HUES48 (cell line): ENCODE measurements around the gene ANKRD40.
A peak's percentile ranks its signal among the peaks of the same experiment; 100 is the strongest.

Experiments used
- H3K27ac ChIP-seq: one replicate; pipeline ENCODE4 v1.7.0; 2013; ENCODE audit warnings: low read depth, low read length, inconsistent platforms
- H3K27me3 ChIP-seq: 2 replicates; pipeline ENCODE4 v1.6.1; 2013; ENCODE audit warnings: mild to moderate bottlenecking, low read length; ENCODE audit not compliant: control insufficient read depth, insufficient read depth
- H3K36me3 ChIP-seq: 2 replicates; pipeline ENCODE4 v1.6.1; 2013; ENCODE audit warnings: low read length; ENCODE audit not compliant: control insufficient read depth, insufficient read depth
- H3K4me1 ChIP-seq: 2 replicates; pipeline ENCODE4 v1.6.1; 2013; ENCODE audit warnings: mild to moderate bottlenecking, low read length; ENCODE audit not compliant: control insufficient read depth, insufficient read depth
- H3K4me3 ChIP-seq: 2 replicates; pipeline ENCODE4 v1.5.1; 2013; ENCODE audit warnings: mild to moderate bottlenecking, low read depth, low read length
- H3K9ac ChIP-seq: 2 replicates; pipeline ENCODE4 v1.6.1; 2013; ENCODE audit warnings: mild to moderate bottlenecking, low read depth, low read length, moderate library complexity
- H3K9me3 ChIP-seq: 2 replicates; pipeline ENCODE4 v1.6.1; 2013; ENCODE audit warnings: low read length; ENCODE audit not compliant: control insufficient read depth, insufficient read depth

Gene ANKRD40

GRCh38 chr17:50707289-50708049 lies at the start of gene ANKRD40:
ANKRD40 (minus strand) TSS chr17:50707914; CDS start chr17:50707654, 260 bp downstream.
- peak within 1 kb of the TSS; percentile 83 for H3K9ac ChIP-seq
- H3K9me3 ChIP-seq = no peaks in the 10 kb centered on the region
- H3K4me1 ChIP-seq = peaks cover 17% of the 10 kb centered on the region
- H3K4me3 ChIP-seq = peak within 1 kb of the TSS; percentile 92
- no peaks in the 10 kb centered on the region for H3K27me3 ChIP-seq
- peaks cover 20% of the 10 kb centered on the region; the same call in 1 of the 2 replicates for H3K36me3 ChIP-seq
- peak within 1 kb of the TSS; percentile 86 for H3K27ac ChIP-seq

- Histone ChIP-seq H3K4me1 (no peaks in the 10 kb centered on the region), H3K4me3 (no peak overlapping the region), H3K27me3 (no peaks in the 10 kb centered on the region), H3K36me3 (peaks cover 62% of the 10 kb centered on the region), H3K9me3 (no peaks in the 10 kb centered on the region), H3K27ac (no peak overlapping the region), H3K9ac (no peak overlapping the region)
These were observed 46.8 kb upstream of the ANKRD40 start for GRCh38 chr17:50754521-50754920.

DNA sequence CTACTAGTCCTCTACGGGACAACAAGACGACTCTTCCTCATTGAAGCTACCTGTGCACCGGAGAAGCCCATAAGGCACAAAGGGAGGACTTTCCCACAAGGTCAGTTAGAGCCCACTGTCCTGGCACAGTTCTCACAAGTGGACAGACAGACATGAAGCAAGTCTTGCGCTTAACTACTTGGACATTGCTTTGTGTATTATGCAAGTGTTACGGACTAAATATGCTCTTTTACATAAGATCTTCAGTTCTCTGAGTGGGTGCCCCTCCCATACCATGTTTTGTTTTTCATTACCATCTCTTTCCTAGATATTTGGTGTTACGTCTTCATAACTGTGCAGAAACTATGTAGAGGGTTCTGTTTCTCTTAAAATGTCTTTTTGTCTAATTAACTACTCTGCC lies 41.5 kb upstream of the ANKRD40 start:
- Histone ChIP-seq H3K9me3 (no peaks in the 10 kb centered on the region), H3K27me3 (no peaks in the 10 kb centered on the region), H3K4me1 (no peaks in the 10 kb centered on the region), H3K4me3 (no peak overlapping the region), H3K9ac (no peak overlapping the region), H3K36me3 (peaks cover 100% of the 10 kb centered on the region), H3K27ac (no peak overlapping the region)

- Histone ChIP-seq H3K36me3 (peaks cover 98% of the 10 kb centered on the region), H3K4me3 (no peak overlapping the region), H3K4me1 (no peaks in the 10 kb centered on the region), H3K27me3 (no peaks in the 10 kb centered on the region), H3K9ac (no peak overlapping the region), H3K9me3 (no peaks in the 10 kb centered on the region), H3K27ac (no peak overlapping the region)
These were observed 37.9 kb upstream of the ANKRD40 start for GRCh38 chr17:50745631-50746030.

GRCh38 chr17:50739098-50739497 lies 31.4 kb upstream of the ANKRD40 start:
- Histone ChIP-seq H3K27ac (no peak overlapping the region), H3K4me3 (no peak overlapping the region), H3K9me3 (no peaks in the 10 kb centered on the region), H3K9ac (no peak overlapping the region), H3K27me3 (no peaks in the 10 kb centered on the region), H3K4me1 (no peaks in the 10 kb centered on the region), H3K36me3 (peaks cover 74% of the 10 kb centered on the region)

GRCh38 chr17:50737118-50737698 lies 29.5 kb upstream of the ANKRD40 start:
- Histone ChIP-seq H3K4me1 (no peaks in the 10 kb centered on the region), H3K36me3 (peaks cover 58% of the 10 kb centered on the region), H3K4me3 (no peak overlapping the region), H3K9ac (no peak overlapping the region), H3K9me3 (no peaks in the 10 kb centered on the region), H3K27ac (no peak overlapping the region), H3K27me3 (no peaks in the 10 kb centered on the region)

- Histone ChIP-seq H3K9ac (no peak overlapping the region), H3K4me1 (no peaks in the 10 kb centered on the region), H3K36me3 (peaks cover 38% of the 10 kb centered on the region), H3K4me3 (no peak overlapping the region), H3K9me3 (no peaks in the 10 kb centered on the region), H3K27me3 (no peaks in the 10 kb centered on the region), H3K27ac (no peak overlapping the region)
These were observed 27.6 kb upstream of the ANKRD40 start for GRCh38 chr17:50735287-50735686.

GRCh38 chr17:50731575-50732460 lies 24.1 kb upstream of the ANKRD40 start:
- peaks cover 9% of the 10 kb centered on the region for H3K36me3 ChIP-seq

DNA sequence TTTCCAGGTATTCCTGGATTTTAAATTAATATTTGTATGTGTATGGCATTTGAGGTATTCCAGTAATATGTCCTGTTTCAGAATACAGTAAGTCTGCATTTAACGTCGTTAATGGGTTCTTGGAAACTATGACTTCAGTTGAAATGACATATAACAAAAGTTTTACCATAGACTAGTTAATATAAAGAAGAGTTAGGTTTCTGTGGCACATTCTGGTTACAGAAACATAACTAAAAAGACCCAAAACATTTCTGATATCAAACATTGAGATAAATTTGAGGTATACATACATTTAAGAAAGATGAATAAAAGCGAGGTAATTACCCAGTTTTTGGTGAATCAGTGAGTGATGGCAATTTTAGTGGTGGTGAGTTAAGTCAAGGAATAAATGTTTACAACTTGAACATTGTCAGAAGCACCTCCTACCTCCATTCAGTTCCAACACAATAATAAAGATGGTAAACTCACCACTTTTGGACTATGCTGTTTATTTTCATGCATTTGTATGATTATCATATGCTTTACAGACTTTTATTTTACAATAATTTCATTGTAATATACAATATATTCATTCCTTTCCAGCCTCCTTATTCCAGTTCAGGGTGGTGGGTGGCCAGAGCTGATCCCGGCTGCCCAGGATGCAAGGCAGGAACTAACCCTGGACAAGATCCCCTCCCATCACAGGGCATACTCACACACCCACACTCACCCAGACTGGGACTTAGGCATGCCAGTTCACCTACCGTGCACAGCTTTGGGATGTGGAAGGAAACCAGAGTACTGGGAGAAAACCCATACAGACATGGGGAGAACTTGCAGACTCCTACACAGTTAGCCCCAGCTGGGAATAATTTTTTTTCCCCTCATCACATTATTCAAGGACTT lies 21.4 kb upstream of the ANKRD40 start:
- Histone ChIP-seq H3K27ac (no peak overlapping the region), H3K27me3 (no peaks in the 10 kb centered on the region), H3K9me3 (no peaks in the 10 kb centered on the region), H3K4me1 (no peaks in the 10 kb centered on the region), H3K9ac (no peak overlapping the region), H3K36me3 (peaks cover 8% of the 10 kb centered on the region; the same call in 1 of the 2 replicates), H3K4me3 (no peak overlapping the region)

More at GRCh38 chr17:50731575-50732460, 24.1 kb upstream of the ANKRD40 start:
- H3K4me3 ChIP-seq = no peak overlapping the region
- no peak overlapping the region for H3K27ac ChIP-seq
- H3K4me1 ChIP-seq = no peaks in the 10 kb centered on the region
- no peaks in the 10 kb centered on the region for H3K9me3 ChIP-seq
- no peak overlapping the region for H3K9ac ChIP-seq
- no peaks in the 10 kb centered on the region for H3K27me3 ChIP-seq

DNA sequence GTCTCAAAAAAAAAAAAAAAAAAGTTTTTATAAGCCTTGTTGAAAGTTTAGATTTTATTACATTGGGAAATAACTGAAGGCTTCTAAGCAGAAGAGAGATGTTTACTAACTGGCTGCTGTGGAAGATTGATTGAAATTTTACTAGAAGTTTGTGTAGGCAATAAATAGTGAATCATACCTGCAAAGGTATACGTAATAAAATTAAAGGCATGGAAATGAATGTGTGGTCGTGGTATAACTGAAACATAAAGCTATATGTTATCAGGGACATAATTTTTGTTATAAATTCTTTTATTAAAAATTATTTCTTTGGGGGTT lies 20.4 kb upstream of the ANKRD40 start:
- Histone ChIP-seq H3K4me1 (0 out of 2 replicates have a peak, but pooled peaks cover under 1% of the 10 kb centered on the region), H3K36me3 (peaks cover 8% of the 10 kb centered on the region; the same call in 1 of the 2 replicates), H3K9ac (no peak overlapping the region)

More for the DNA sequence above, 20.4 kb upstream of the ANKRD40 start:
- Histone ChIP-seq H3K27me3 (no peaks in the 10 kb centered on the region), H3K27ac (no peak overlapping the region), H3K4me3 (no peak overlapping the region), H3K9me3 (no peaks in the 10 kb centered on the region)
